MM.1S (cell line): Measurements from ENCODE around the gene LIG3.

Source experiments
- DNase-seq: peaks from one replicate; pipeline ENCODE4 v3.0.0-alpha.2; 2015
- H2AFZ ChIP-seq: fragments of 300-600 bp; sonication (generic); 2 replicates; pipeline ENCODE4 v1.6.0; 2016; ENCODE audit warnings: antibody characterized with exemption, low read length
- H3F3A ChIP-seq: fragments of 300-600 bp; sonication (generic); 2 replicates; pipeline ENCODE4 v1.6.1; 2016; ENCODE audit warnings: mild to moderate bottlenecking, antibody characterized with exemption, low read length, moderate library complexity, mixed read lengths; ENCODE audit not compliant: insufficient read depth
- H3K27ac ChIP-seq: fragments of 300-600 bp; sonication (generic); 2 replicates; pipeline ENCODE4 v1.5.1; 2016; ENCODE audit warnings: mild to moderate bottlenecking, low read length
- H3K27me3 ChIP-seq: fragments of 300-600 bp; sonication (generic); replicated peaks from 2 replicates; pipeline ENCODE4 v1.6.0; 2016; ENCODE audit warnings: low read length; ENCODE audit not compliant: insufficient read depth
- H3K36me3 ChIP-seq: fragments of 300-600 bp; sonication (generic); replicated peaks from 2 replicates; pipeline ENCODE4 v1.6.1; 2016; ENCODE audit warnings: mild to moderate bottlenecking, low read length, mixed read lengths; ENCODE audit not compliant: insufficient read depth
- H3K4me1 ChIP-seq: fragments of 300-600 bp; sonication (generic); 2 replicates; pipeline ENCODE4 v1.6.1; 2016; ENCODE audit warnings: low read length, mixed read lengths
- H3K4me2 ChIP-seq: fragments of 300-600 bp; sonication (generic); 2 replicates; pipeline ENCODE4 v1.6.0; 2016; ENCODE audit warnings: low read depth, low read length
- H3K4me3 ChIP-seq: fragments of 300-600 bp; sonication (generic); 2 replicates; pipeline ENCODE4 v1.5.1; 2016; ENCODE audit warnings: low read length, mixed read lengths
- H3K79me2 ChIP-seq: fragments of 300-600 bp; sonication (generic); 2 replicates; pipeline ENCODE4 v1.6.1; 2016; ENCODE audit warnings: mixed run types, low read length, mixed read lengths
- H3K9ac ChIP-seq: fragments of 300-600 bp; sonication (generic); 2 replicates; pipeline ENCODE4 v1.6.1; 2016; ENCODE audit warnings: low read length, mixed read lengths
- H3K9me2 ChIP-seq: fragments of 300-600 bp; sonication (generic); replicated peaks from 2 replicates; pipeline ENCODE4 v1.6.1; 2016; ENCODE audit warnings: mild to moderate bottlenecking, low read length, mixed read lengths; ENCODE audit not compliant: insufficient read depth
- H3K9me3 ChIP-seq: fragments of 300-600 bp; sonication (generic); replicated peaks from 2 replicates; pipeline ENCODE4 v1.6.1; 2016; ENCODE audit warnings: mild to moderate bottlenecking, low read length, mixed read lengths; ENCODE audit not compliant: insufficient read depth
- H4K20me1 ChIP-seq: fragments of 300-600 bp; sonication (generic); 2 replicates; pipeline ENCODE4 v1.6.1; 2016; ENCODE audit warnings: mild to moderate bottlenecking, low read length, moderate library complexity, mixed read lengths; ENCODE audit not compliant: insufficient read depth
- EZH2 ChIP-seq: fragments of 300-600 bp; sonication (generic); optimal IDR thresholded peaks from 2 replicates; pipeline ENCODE3; 2017; ENCODE audit warnings: low read depth, mild to moderate bottlenecking, antibody characterized with exemption, low read length, mixed read lengths
- EZH2phosphoT487 ChIP-seq: fragments of 300-600 bp; sonication (generic); IDR thresholded peaks from 2 replicates; pipeline ENCODE4 v1.6.1; 2018; ENCODE audit warnings: antibody characterized with exemption, low read length
- TF ChIP-seq, protein P1 (sequence below): fragments of 300-600 bp; sonication (generic); IDR thresholded peaks from 2 replicates; pipeline ENCODE4 v1.5.1; 2016; ENCODE audit warnings: antibody characterized with exemption, low read length, mixed read lengths

LIG3 gene

GRCh38 chr17:34979650-34980352 is 511 bp upstream of the LIG3 start:
- Histone ChIP-seq H3K9me2 (no peaks in the 10 kb centered on the region), H3K9me3 (no peaks in the 10 kb centered on the region), H3K9ac (peak overlapping the region; percentile 98), H3K27ac (peak overlapping the region; percentile 88; the same call in 1 of the 2 replicates), H3K79me2 (peaks cover 35% of the 10 kb centered on the region), H3K4me3 (peak overlapping the region; percentile 73), H3F3A (peaks cover 5% of the 10 kb centered on the region; the same call in 1 of the 2 replicates), H4K20me1 (no peaks in the 10 kb centered on the region), H2AFZ (peak overlapping the region; percentile 42), H3K36me3 (no peaks in the 10 kb centered on the region; the same call in 1 of the 2 replicates), H3K27me3 (no peaks in the 10 kb centered on the region), H3K4me2 (peak overlapping the region; percentile 82), H3K4me1 (0 out of 2 replicates have a peak, but pooled peaks cover 11% of the 10 kb centered on the region)
- no peak for DNase-seq
- TF ChIP-seq, protein P1, sequence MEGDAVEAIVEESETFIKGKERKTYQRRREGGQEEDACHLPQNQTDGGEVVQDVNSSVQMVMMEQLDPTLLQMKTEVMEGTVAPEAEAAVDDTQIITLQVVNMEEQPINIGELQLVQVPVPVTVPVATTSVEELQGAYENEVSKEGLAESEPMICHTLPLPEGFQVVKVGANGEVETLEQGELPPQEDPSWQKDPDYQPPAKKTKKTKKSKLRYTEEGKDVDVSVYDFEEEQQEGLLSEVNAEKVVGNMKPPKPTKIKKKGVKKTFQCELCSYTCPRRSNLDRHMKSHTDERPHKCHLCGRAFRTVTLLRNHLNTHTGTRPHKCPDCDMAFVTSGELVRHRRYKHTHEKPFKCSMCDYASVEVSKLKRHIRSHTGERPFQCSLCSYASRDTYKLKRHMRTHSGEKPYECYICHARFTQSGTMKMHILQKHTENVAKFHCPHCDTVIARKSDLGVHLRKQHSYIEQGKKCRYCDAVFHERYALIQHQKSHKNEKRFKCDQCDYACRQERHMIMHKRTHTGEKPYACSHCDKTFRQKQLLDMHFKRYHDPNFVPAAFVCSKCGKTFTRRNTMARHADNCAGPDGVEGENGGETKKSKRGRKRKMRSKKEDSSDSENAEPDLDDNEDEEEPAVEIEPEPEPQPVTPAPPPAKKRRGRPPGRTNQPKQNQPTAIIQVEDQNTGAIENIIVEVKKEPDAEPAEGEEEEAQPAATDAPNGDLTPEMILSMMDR: no peak
- no peak for TF ChIP-seq EZH2
- no peak for TF ChIP-seq EZH2phosphoT487

DNA sequence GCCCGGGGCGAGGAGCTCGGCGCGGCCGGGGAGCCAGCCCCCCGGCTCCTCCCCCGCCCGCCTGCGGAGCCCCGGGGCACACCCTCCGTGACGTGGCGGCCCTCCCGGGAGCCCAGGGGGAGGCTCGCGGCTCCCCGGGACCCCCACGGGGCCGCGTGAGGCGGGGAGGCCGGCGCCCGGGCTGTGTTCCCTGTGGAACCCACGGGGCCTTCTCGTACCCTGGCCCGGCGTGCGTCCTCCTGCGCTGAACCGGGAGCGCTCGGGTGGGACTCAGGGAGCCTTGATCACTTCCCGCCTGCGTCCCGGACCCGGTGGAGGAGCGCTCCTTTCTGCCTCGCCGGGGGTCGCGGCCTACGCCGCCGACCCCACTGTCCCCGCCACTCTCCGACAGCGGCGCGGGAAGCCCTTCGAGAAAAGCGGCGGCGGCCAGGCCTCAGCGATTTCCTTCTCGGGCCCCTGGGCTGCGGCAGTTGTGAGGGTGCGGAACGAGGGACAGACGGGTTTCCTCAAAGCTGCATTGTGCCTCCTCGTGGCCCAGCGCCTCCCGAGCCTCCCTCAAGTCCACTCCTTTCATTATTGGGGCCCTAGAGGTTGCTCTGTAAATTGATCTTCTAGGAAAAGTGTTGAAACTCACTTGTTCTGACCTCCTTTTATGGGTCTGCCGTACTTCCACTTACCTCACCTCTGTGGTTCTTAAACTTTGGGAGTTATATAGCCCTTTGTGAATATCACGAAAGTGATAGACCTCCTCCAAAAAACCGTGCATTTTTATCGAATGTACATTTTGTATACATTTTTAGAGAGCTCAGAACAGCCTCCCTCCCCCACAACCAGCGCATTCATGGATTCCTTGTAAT is 597 bp downstream of the LIG3 start:
- Histone ChIP-seq H3K9me2 (no peaks in the 10 kb centered on the region), H3K4me1 (0 out of 2 replicates have a peak, but pooled peaks cover 11% of the 10 kb centered on the region), H2AFZ (peak overlapping the region; percentile 75), H3K36me3 (no peaks in the 10 kb centered on the region; the same call in 1 of the 2 replicates), H3K27me3 (no peaks in the 10 kb centered on the region), H3K9me3 (no peaks in the 10 kb centered on the region), H3K9ac (peak overlapping the region; percentile 98), H3K4me2 (peak overlapping the region; percentile 87), H3F3A (peaks cover 5% of the 10 kb centered on the region; the same call in 1 of the 2 replicates), H4K20me1 (no peaks in the 10 kb centered on the region), H3K4me3 (peak overlapping the region; percentile 73), H3K27ac (peak overlapping the region; percentile 88), H3K79me2 (peaks cover 46% of the 10 kb centered on the region)
- peak; percentile 88 for DNase-seq
- TF ChIP-seq EZH2: no peak
- TF ChIP-seq, protein P1: peak; percentile 55
- no peak for TF ChIP-seq EZH2phosphoT487

- no peak overlapping the region for H2AFZ ChIP-seq
- no peaks in the 10 kb centered on the region for H3K9me3 ChIP-seq
- H4K20me1 ChIP-seq: no peaks in the 10 kb centered on the region
- peak overlapping the region; percentile 73 for H3K4me3 ChIP-seq
- peaks cover 47% of the 10 kb centered on the region for H3K79me2 ChIP-seq
- H3K9me2 ChIP-seq: no peaks in the 10 kb centered on the region
- peak overlapping the region; percentile 87 for H3K4me2 ChIP-seq
- H3K27ac ChIP-seq: peak overlapping the region; percentile 88
- DNase-seq: no peak
- no peaks in the 10 kb centered on the region for H3K27me3 ChIP-seq
- H3K4me1 ChIP-seq: 0 out of 2 replicates have a peak, but pooled peaks cover 11% of the 10 kb centered on the region
- peak overlapping the region; percentile 98 for H3K9ac ChIP-seq
- no peak for TF ChIP-seq EZH2
- TF ChIP-seq EZH2phosphoT487: no peak
- TF ChIP-seq, protein P1: no peak
- H3K36me3 ChIP-seq: no peaks in the 10 kb centered on the region; the same call in 1 of the 2 replicates
- H3F3A ChIP-seq: peaks cover 5% of the 10 kb centered on the region; the same call in 1 of the 2 replicates
Observed at GRCh38 chr17:34981538-34982241, 1.4 kb downstream of the LIG3 start.
